H9 (cell line): ENCODE measurements around the gene FNDC3A. TPM values are rescaled to one million over a fixed set of nuclear protein-coding genes. Genes with fewer than 3 reads are reported as not detected.

Experiments used
- DNase-seq: peaks from one replicate; pipeline ENCODE4 v3.0.0-alpha.2; 2017
- H2AFZ ChIP-seq: one replicate; pipeline ENCODE4 v1.6.1; 2013; ENCODE audit warnings: mild to moderate bottlenecking, low read length, control low read depth, moderate library complexity
- H2AK5ac ChIP-seq: 2 replicates; pipeline ENCODE4 v1.6.1; 2013; ENCODE audit warnings: low read length, control low read depth, mixed read lengths; ENCODE audit not compliant: insufficient read length
- H2BK120ac ChIP-seq: one replicate; pipeline ENCODE4 v1.6.1; 2013; ENCODE audit warnings: low read depth, mild to moderate bottlenecking, low read length, control low read depth, inconsistent platforms; ENCODE audit not compliant: poor library complexity, severe bottlenecking
- H2BK12ac ChIP-seq: 2 replicates; pipeline ENCODE4 v1.6.1; 2013; ENCODE audit warnings: low read length, control low read depth, mixed read lengths, low read depth; ENCODE audit not compliant: insufficient read length
- H2BK15ac ChIP-seq: 2 replicates; pipeline ENCODE4 v1.6.1; 2013; ENCODE audit warnings: low read depth, low read length, control low read depth
- H2BK20ac ChIP-seq: one replicate; pipeline ENCODE4 v1.6.1; 2013; ENCODE audit warnings: low read depth, mild to moderate bottlenecking, low read length, control low read depth, inconsistent platforms; ENCODE audit not compliant: poor library complexity, severe bottlenecking
- H2BK5ac ChIP-seq: 2 replicates; pipeline ENCODE4 v1.6.1; 2013; ENCODE audit warnings: low read length, control low read depth, mixed read lengths; ENCODE audit not compliant: insufficient read length
- H3K14ac ChIP-seq: 2 replicates; pipeline ENCODE4 v1.6.1; 2013; ENCODE audit warnings: low read length, control low read depth; ENCODE audit not compliant: insufficient read depth
- H3K18ac ChIP-seq: 2 replicates; pipeline ENCODE4 v1.6.1; 2013; ENCODE audit warnings: low read depth, mild to moderate bottlenecking, mixed read lengths, low read length, control low read depth; ENCODE audit not compliant: insufficient read length
- H3K23ac ChIP-seq: 2 replicates; pipeline ENCODE4 v1.6.1; 2013; ENCODE audit warnings: low read length, control low read depth, mixed read lengths, low read depth; ENCODE audit not compliant: insufficient read length
- H3K23me2 ChIP-seq: 2 replicates; pipeline ENCODE4 v1.6.1; 2013; ENCODE audit warnings: low read depth, mild to moderate bottlenecking, mixed read lengths, low read length, control low read depth; ENCODE audit not compliant: insufficient read length, poor library complexity, severe bottlenecking
- H3K27ac ChIP-seq: 2 replicates; pipeline ENCODE4 v1.5.1; 2013; ENCODE audit warnings: low read length, control low read depth, mixed read lengths, low read depth; ENCODE audit not compliant: insufficient read length
- H3K27me3 ChIP-seq: 2 replicates; pipeline ENCODE4 v1.6.1; 2013; ENCODE audit warnings: low read length, control low read depth, inconsistent platforms; ENCODE audit not compliant: insufficient read depth
- H3K4ac ChIP-seq: 2 replicates; pipeline ENCODE4 v1.6.1; 2013; ENCODE audit warnings: low read depth, mild to moderate bottlenecking, control low read depth, inconsistent platforms, low read length, moderate library complexity
- H3K4me1 ChIP-seq: 2 replicates; pipeline ENCODE4 v1.6.1; 2013; ENCODE audit warnings: low read length, control low read depth, inconsistent platforms; ENCODE audit not compliant: insufficient read depth
- H3K4me2 ChIP-seq: 2 replicates; pipeline ENCODE4 v1.6.1; 2013; ENCODE audit warnings: low read length, control low read depth, mixed read lengths; ENCODE audit not compliant: insufficient read length, insufficient read depth
- H3K56ac ChIP-seq: 2 replicates; pipeline ENCODE4 v1.6.1; 2013; ENCODE audit warnings: low read depth, mild to moderate bottlenecking, mixed read lengths, low read length, control low read depth; ENCODE audit not compliant: insufficient read length
- H3K79me1 ChIP-seq: 2 replicates; pipeline ENCODE4 v1.6.1; 2013; ENCODE audit warnings: low read depth, mild to moderate bottlenecking, moderate library complexity, low read length, control low read depth, inconsistent platforms; ENCODE audit not compliant: insufficient read depth, poor library complexity, severe bottlenecking
- H3K79me2 ChIP-seq: 2 replicates; pipeline ENCODE4 v1.6.1; 2013; ENCODE audit warnings: low read length, control low read depth, inconsistent platforms; ENCODE audit not compliant: insufficient read depth
- H3K9ac ChIP-seq: 2 replicates; pipeline ENCODE4 v1.6.1; 2013; ENCODE audit warnings: low read length, control low read depth, mixed read lengths; ENCODE audit not compliant: insufficient read length; ENCODE audit errors: extremely low read depth
- H3K9me3 ChIP-seq: one replicate; pipeline ENCODE4 v1.6.1; 2013; ENCODE audit warnings: low read depth, low read length, inconsistent platforms; ENCODE audit not compliant: control insufficient read depth
- H3T11ph ChIP-seq: one replicate; pipeline ENCODE4 v1.6.1; 2013; ENCODE audit warnings: mild to moderate bottlenecking, low read length, control low read depth, inconsistent platforms
- H4K20me1 ChIP-seq: one replicate; pipeline ENCODE4 v1.6.1; 2013; ENCODE audit not compliant: control insufficient read depth, insufficient read length, insufficient read depth
- H4K5ac ChIP-seq: 2 replicates; pipeline ENCODE4 v1.6.1; 2013; ENCODE audit warnings: low read depth, mild to moderate bottlenecking, mixed read lengths, low read length, control low read depth; ENCODE audit not compliant: insufficient read length
- H4K8ac ChIP-seq: replicated peaks from 2 replicates; pipeline ENCODE4 v1.6.1; 2013; ENCODE audit warnings: low read length, control low read depth, mixed read lengths, low read depth; ENCODE audit not compliant: insufficient read length
- H4K91ac ChIP-seq: 2 replicates; pipeline ENCODE4 v1.6.1; 2013; ENCODE audit warnings: low read depth, mild to moderate bottlenecking, moderate library complexity, mixed read lengths, low read length, control low read depth; ENCODE audit not compliant: insufficient read length
- H3K27ac Mint-ChIP-seq, 3 experiments: 2 replicates in 2 of 3; 3 replicates in 1 of 3; pipeline ENCODE4 v1.8.0; 2020 to 2021; ENCODE audit warnings: mixed read lengths in 3 of 3, mild to moderate bottlenecking in 1 of 3, moderate library complexity in 1 of 3
- H3K27me3 Mint-ChIP-seq: 2 replicates; pipeline ENCODE4 v1.8.0; 2021; ENCODE audit warnings: low read depth, mild to moderate bottlenecking, moderate library complexity, mixed read lengths
- H3K36me3 Mint-ChIP-seq, 3 experiments: 2 replicates in 2 of 3; 3 replicates in 1 of 3; pipeline ENCODE4 v1.8.0; 2020 to 2021; ENCODE audit warnings: low read depth in 3 of 3, mixed read lengths in 3 of 3; ENCODE audit not compliant: insufficient read depth in 1 of 3
- H3K4me1 Mint-ChIP-seq, 2 experiments: 2 replicates each; pipeline ENCODE4 v1.8.0; 2020; ENCODE audit warnings: mixed read lengths in 2 of 2
- H3K4me3 Mint-ChIP-seq, 2 experiments: 2 replicates in 1 of 2; 3 replicates in 1 of 2; pipeline ENCODE4 v1.8.0; 2020 to 2021; ENCODE audit warnings: mild to moderate bottlenecking in 2 of 2, mixed read lengths in 2 of 2, moderate library complexity in 1 of 2
- H3K9me3 Mint-ChIP-seq, 2 experiments: 2 replicates in 1 of 2; 3 replicates in 1 of 2; pipeline ENCODE4 v1.8.0; 2020; ENCODE audit warnings: mild to moderate bottlenecking in 2 of 2, mixed read lengths in 2 of 2, moderate library complexity in 1 of 2
- CTCF ChIP-seq: fragments of 200-600 bp; sonication (generic); conservative IDR thresholded peaks from 3 replicates; pipeline ENCODE4 v1.8.0; 2021; ENCODE audit warnings: antibody characterized with exemption, mild to moderate bottlenecking
- WGBS: extraction: QIAGEN DNeasy Blood & Tissue Kit; methylation state at CpG from one replicate; pipeline ENCODE4 v1.1.7; 2013; ENCODE audit warnings: missing lambda C conversion rate, low lambda C conversion rate, mixed read lengths; ENCODE audit not compliant: insufficient read length; ENCODE audit errors: extremely low coverage; 5-methylcytosine and 5-hydroxymethylcytosine counted together
- total RNA-seq: library from RNA; stranded (reverse); gene quantifications from 2 replicates; pipeline ENCODE4 v1.2.1, GENCODE V29; 2021

The FNDC3A gene
- total RNA-seq, 1 experiment from 2014 or later = 27.4 TPM

- no peaks in the 10 kb centered on the region for H3K9me3 ChIP-seq
- H4K91ac ChIP-seq = no peak overlapping the region
- no peaks in the 10 kb centered on the region for H3K27me3 ChIP-seq
- H3K14ac ChIP-seq = no peak overlapping the region
- no peaks in the 10 kb centered on the region for H3K4me1 ChIP-seq
- Mint-ChIP-seq H3K4me1 (peaks cover 7% of the 10 kb centered on the region in 2 experiments; a peak in 3 of 4 replicates), H3K9me3 (no peaks in the 10 kb centered on the region), H3K36me3 (peaks cover 0 to 3% (median 0%) of the 10 kb centered on the region in 3 experiments; a peak in 1 of 7 replicates), H3K4me3 (no peak overlapping the region), H3K27me3 (no peaks in the 10 kb centered on the region), H3K27ac (no peak overlapping the region)
- no peak overlapping the region for H2AK5ac ChIP-seq
- WGBS = no CpG with 5 or more reads among the region's 1 CpG
- no peak overlapping the region for H3K27ac ChIP-seq
- H2AFZ ChIP-seq = no peak overlapping the region
- no peak overlapping the region for H3K56ac ChIP-seq
- no peak overlapping the region for H4K5ac ChIP-seq
- H4K20me1 ChIP-seq = no peaks in the 10 kb centered on the region
- no peaks in the 10 kb centered on the region for H3K79me1 ChIP-seq
- H2BK15ac ChIP-seq = no peak overlapping the region
- no peak overlapping the region for H2BK5ac ChIP-seq
- no peak overlapping the region for H3K4ac ChIP-seq
- H3K18ac ChIP-seq = no peak overlapping the region
- H3K79me2 ChIP-seq = no peaks in the 10 kb centered on the region
- H3K9ac ChIP-seq = no peak overlapping the region
- no peak overlapping the region for H3T11ph ChIP-seq
- no peak overlapping the region for H3K4me2 ChIP-seq
- no peak overlapping the region for H2BK20ac ChIP-seq
- no peak for DNase-seq
- H2BK12ac ChIP-seq = no peak overlapping the region
- H3K23ac ChIP-seq = no peak overlapping the region
- peaks cover 4% of the 10 kb centered on the region for H3K23me2 ChIP-seq
- no peak overlapping the region for H2BK120ac ChIP-seq
- H4K8ac ChIP-seq = no peak overlapping the region
- no peak for TF ChIP-seq CTCF
Measured at GRCh38 chr13:49253310-49253709, 277.6 kb downstream of the FNDC3A start.
